B cell (primary cell): Measurements from ENCODE around the gene BBS7. TPM values are rescaled to one million over a fixed set of nuclear protein-coding genes. Genes with fewer than 3 reads are reported as not detected.

ENCODE experiments used
- ATAC-seq: fragments of 200-7000 bp; cut with Tn5 transposase; one replicate; pipeline ENCODE4 v1.10.0; 2021; ENCODE audit warnings: low read depth, mild to moderate bottlenecking, moderate number of reproducible peaks, moderate library complexity
- CTCF ChIA-PET: fragments of 350-600 bp; sonication (Branson Sonifier 250); formaldehyde crosslinking; loops from one replicate; lab custom pipeline; 2021; ENCODE audit warnings: antibody characterized with exemption, inconsistent platforms; lab: Charles Lee
- POLR2A ChIA-PET: fragments of 350-600 bp; sonication (Branson Sonifier 250); formaldehyde crosslinking; loops from one replicate; lab custom pipeline; 2021; ENCODE audit warnings: antibody characterized with exemption; lab: Charles Lee
- DNase-seq: peaks from one replicate; pipeline ENCODE4 v3.0.0; 2013
- H2AFZ ChIP-seq: 2 replicates; pipeline ENCODE4 v1.6.1; 2012; ENCODE audit warnings: mild to moderate bottlenecking, low read depth, low read length; ENCODE audit not compliant: insufficient read depth, poor library complexity, severe bottlenecking
- H3K27ac ChIP-seq, 2 donors: 1 replicate in 1 of 2; 2 replicates in 1 of 2; pipeline ENCODE4 v1.5.1; 2012 to 2013; ENCODE audit warnings: low read length in 2 of 2, mild to moderate bottlenecking in 2 of 2, moderate library complexity in 1 of 2
- H3K27me3 ChIP-seq, 4 experiments: fragments of 200-600 bp in 1 of 4; sonication (generic) in 1 of 4; replicated peaks in 1 of 4; 1 replicate in 2 of 4; 2 replicates in 2 of 4; pipeline versions ENCODE4 v1.6.1 to v1.7.0; 2013 to 2016; ENCODE audit warnings: low read length in 3 of 4, mild to moderate bottlenecking in 2 of 4, mixed read lengths in 1 of 4, moderate library complexity in 1 of 4; ENCODE audit not compliant: insufficient read depth in 4 of 4, control insufficient read depth in 3 of 4; ENCODE audit errors: control extremely low read depth in 1 of 4
- H3K36me3 ChIP-seq, 2 experiments: replicated peaks in 1 of 2; 1 replicate in 1 of 2; 2 replicates in 1 of 2; pipeline versions ENCODE4 v1.6.1 to v1.7.1; 2013; ENCODE audit warnings: low read length in 1 of 2; ENCODE audit not compliant: insufficient read depth in 2 of 2, control insufficient read depth in 1 of 2; ENCODE audit errors: control extremely low read depth in 1 of 2, extremely low read depth in 1 of 2
- H3K4me1 ChIP-seq, 2 donors: fragments of 200-600 bp in 1 of 2; sonication (generic) in 1 of 2; 1 replicate in 1 of 2; 2 replicates in 1 of 2; pipeline versions ENCODE4 v1.5.1 to v1.6.1; 2013 to 2017; ENCODE audit warnings: low read length in 2 of 2; ENCODE audit not compliant: control insufficient read depth in 2 of 2, insufficient read depth in 2 of 2
- H3K4me2 ChIP-seq: replicated peaks from 2 replicates; pipeline ENCODE3; 2012; ENCODE audit warnings: mild to moderate bottlenecking, low read depth, low read length; ENCODE audit not compliant: poor library complexity, severe bottlenecking
- H3K4me3 ChIP-seq, 5 experiments: fragments of 200-600 bp in 1 of 5; sonication (generic) in 1 of 5; 1 replicate in 3 of 5; 2 replicates in 2 of 5; pipeline versions ENCODE4 v1.5.1 to v1.7.0; 2011 to 2016; ENCODE audit warnings: low read length in 4 of 5, mild to moderate bottlenecking in 4 of 5, low read depth in 2 of 5, control low read depth in 1 of 5, moderate library complexity in 1 of 5; ENCODE audit not compliant: insufficient read depth in 1 of 5; ENCODE audit errors: control extremely low read depth in 1 of 5, extremely low read depth in 1 of 5
- H3K79me2 ChIP-seq: fragments of 200-600 bp; sonication (generic); one replicate; pipeline ENCODE4 v1.6.0; 2016; ENCODE audit warnings: low read length; ENCODE audit not compliant: control insufficient read depth, insufficient read depth
- H3K9ac ChIP-seq: fragments of 200-600 bp; sonication (generic); 2 replicates; pipeline ENCODE4 v1.6.1; 2017; ENCODE audit warnings: mild to moderate bottlenecking, low read length, moderate library complexity
- H3K9me3 ChIP-seq, 3 donors: one replicate each; pipeline versions ENCODE4 v1.6.1 to v1.7.1; 2013; ENCODE audit warnings: low read length in 2 of 3; ENCODE audit not compliant: control insufficient read depth in 2 of 3, insufficient read depth in 1 of 3; ENCODE audit errors: control extremely low read depth in 1 of 3
- H4K20me1 ChIP-seq: 2 replicates; pipeline ENCODE4 v1.6.0; 2012; ENCODE audit warnings: mild to moderate bottlenecking, low read length; ENCODE audit not compliant: insufficient read depth, control insufficient read depth, poor library complexity, severe bottlenecking
- H3K27ac Mint-ChIP-seq: one replicate; pipeline ENCODE4 v1.8.0; 2021; ENCODE audit warnings: mixed read lengths
- H3K27me3 Mint-ChIP-seq: one replicate; pipeline ENCODE4 v1.8.0; 2021; ENCODE audit warnings: mixed read lengths
- H3K4me1 Mint-ChIP-seq: one replicate; pipeline ENCODE4 v1.8.0; 2021; ENCODE audit warnings: mixed read lengths
- H3K4me3 Mint-ChIP-seq: one replicate; pipeline ENCODE4 v1.8.0; 2021; ENCODE audit warnings: mixed read lengths
- H3K9me3 Mint-ChIP-seq: one replicate; pipeline ENCODE4 v1.8.0; 2022; ENCODE audit warnings: mixed read lengths; ENCODE audit not compliant: insufficient read depth
- CTCF ChIP-seq: fragments of 200-600 bp; IDR thresholded peaks from one replicate; pipeline ENCODE4 v1.8.0; 2022; ENCODE audit warnings: antibody characterized with exemption, mild to moderate bottlenecking
- EZH2 ChIP-seq: IDR thresholded peaks from 2 replicates; pipeline ENCODE4 v1.6.1; 2012; ENCODE audit warnings: borderline replicate concordance, low read depth, mild to moderate bottlenecking, moderate library complexity, low read length; ENCODE audit not compliant: insufficient read depth, poor library complexity, severe bottlenecking
- WGBS: methylation state at CpG from one replicate; pipeline ENCODE4 v1.1.5; 2013; ENCODE audit warnings: missing lambda C conversion rate; ENCODE audit not compliant: insufficient coverage; 5-methylcytosine and 5-hydroxymethylcytosine counted together
- intact Hi-C: fragments of 100-400 bp; cut with micrococcal nuclease; formaldehyde crosslinking; loops from one replicate; pipeline ENCODE4 v1.10.0; 2022
- polyA plus RNA-seq: library from polyadenylated mRNA; depleted of rRNA; stranded (reverse); fragments of >200 nt; gene quantifications from 2 replicates; pipeline ENCODE4 v1.2.3, GENCODE V29; 2012
- total RNA-seq, 2 donors: library from RNA; stranded (reverse); fragments of 120-200 nt in 1 of 2; gene quantifications; 1 replicate in 1 of 2; 2 replicates in 1 of 2; pipeline versions ENCODE4 v1.2.3 to v1.2.4, GENCODE V29; 2013 to 2022

Gene BBS7
- total and polyA plus RNA-seq, 2 donors (not counting 1 experiment from before 2014, with no cell fraction given), result 4.3 to 9.1 TPM

GRCh38 chr4:121817701-121818100, 52.6 kb downstream of the BBS7 start:
- Mint-ChIP-seq H3K4me3 (no peak overlapping the region), H3K9me3 (no peaks in the 10 kb centered on the region), H3K4me1 (peaks cover 4% of the 10 kb centered on the region), H3K27me3 (no peaks in the 10 kb centered on the region), H3K27ac (no peak overlapping the region)
- TF ChIP-seq CTCF (no peak), EZH2 (no peak)
- no peaks in the 10 kb centered on the region for H3K9me3 ChIP-seq
- peaks cover 3 to 45% of the 10 kb centered on the region in 2 experiments for H3K36me3 ChIP-seq
- no peaks in the 10 kb centered on the region for H4K20me1 ChIP-seq
- no peak overlapping the region for H3K4me3 ChIP-seq
- H3K79me2 ChIP-seq, result peaks cover 4% of the 10 kb centered on the region
- ATAC-seq (no peak), DNase-seq (no peak)
- ChIA-PET POLR2A (no interaction called here), CTCF (no interaction called here)
- H2AFZ ChIP-seq, result no peak overlapping the region
- no peaks in the 10 kb centered on the region for H3K27me3 ChIP-seq
- intact Hi-C loops, result no loop called here
- no CpG with 5 or more reads among the region's 1 CpG for WGBS
- no peak overlapping the region for H3K9ac ChIP-seq
- peaks cover under 1 to 1% of the 10 kb centered on the region in 2 donors for H3K4me1 ChIP-seq
- no peak overlapping the region for H3K4me2 ChIP-seq
- H3K27ac ChIP-seq, result no peak overlapping the region

GRCh38 chr4:121817006-121817405, 53.3 kb downstream of the BBS7 start:
- DNase-seq, result no peak
- Mint-ChIP-seq H3K4me1 (no peaks in the 10 kb centered on the region), H3K27me3 (no peaks in the 10 kb centered on the region), H3K4me3 (no peak overlapping the region), H3K27ac (no peak overlapping the region), H3K9me3 (no peaks in the 10 kb centered on the region)
- Histone ChIP-seq H3K79me2 (no peaks in the 10 kb centered on the region), H3K4me3 (no peak overlapping the region), H3K4me1 (no peaks in the 10 kb centered on the region), H4K20me1 (no peaks in the 10 kb centered on the region), H3K9me3 (no peaks in the 10 kb centered on the region), H3K36me3 (peaks cover 4 to 51% of the 10 kb centered on the region in 2 experiments), H3K27ac (no peak overlapping the region), H3K9ac (no peak overlapping the region), H2AFZ (no peak overlapping the region), H3K27me3 (no peaks in the 10 kb centered on the region), H3K4me2 (no peak overlapping the region)
- intact Hi-C loops, result no loop called here
- no CpG with 5 or more reads among the region's 3 CpGs for WGBS
- no peak for ATAC-seq
- POLR2A ChIA-PET, result no interaction called here
- no peak for TF ChIP-seq EZH2
- TF ChIP-seq CTCF, result no peak
- CTCF ChIA-PET, result no interaction called here
